Astrocyte (in vitro differentiated cells and primary cell): ENCODE results near the gene B3GALNT2. TPM values are rescaled to one million over a fixed set of nuclear protein-coding genes. Genes with fewer than 3 reads are reported as not detected.
"Not testable (repeated sequence)": the region's sequence is repeated elsewhere in the genome, so short reads cannot be mapped to it uniquely, and the experiment has no call there.

Experiments
- DNase-seq: peaks from one replicate; pipeline ENCODE4 v3.0.0-alpha.2; 2010; ENCODE audit warnings: low read depth
- FAIRE-seq: peaks from 2 replicates; lab custom pipeline; 2011; peaks lifted over from hg19 to GRCh38; lab: Jason Lieb, UNC
- H2AFZ ChIP-seq: 2 replicates; pipeline ENCODE4 v1.6.0; 2012; ENCODE audit warnings: low read depth, low read length, inconsistent platforms
- H3K27ac ChIP-seq: 2 replicates; pipeline ENCODE4 v1.5.1; 2011; ENCODE audit warnings: low read depth, low read length, inconsistent platforms
- H3K27me3 ChIP-seq: 2 replicates; pipeline ENCODE4 v1.6.0; 2011; ENCODE audit warnings: low read length, inconsistent platforms; ENCODE audit not compliant: insufficient read depth
- H3K36me3 ChIP-seq: 2 replicates; pipeline ENCODE4 v1.5.1; 2011; ENCODE audit warnings: low read length, inconsistent platforms; ENCODE audit not compliant: insufficient read depth
- H3K4me1 ChIP-seq: 2 replicates; pipeline ENCODE4 v1.5.1; 2011; ENCODE audit warnings: low read length, inconsistent platforms; ENCODE audit not compliant: insufficient read depth
- H3K4me2 ChIP-seq: 2 replicates; pipeline ENCODE4 v1.6.0; 2012; ENCODE audit warnings: low read length, inconsistent platforms
- H3K4me3 ChIP-seq: 2 replicates; pipeline ENCODE4 v1.5.1; 2011; ENCODE audit warnings: low read depth, mild to moderate bottlenecking, low read length, inconsistent platforms; ENCODE audit not compliant: insufficient read depth
- H3K79me2 ChIP-seq: 2 replicates; pipeline ENCODE4 v1.6.0; 2012; ENCODE audit warnings: mild to moderate bottlenecking, low read length, inconsistent platforms; ENCODE audit not compliant: insufficient read depth
- H3K9ac ChIP-seq: 2 replicates; pipeline ENCODE4 v1.6.0; 2012; ENCODE audit warnings: mild to moderate bottlenecking, low read length, inconsistent platforms
- H3K9me3 ChIP-seq: 2 replicates; pipeline ENCODE4 v1.5.1; 2012; ENCODE audit warnings: low read depth, mild to moderate bottlenecking, low read length, inconsistent platforms; ENCODE audit not compliant: insufficient read depth
- H4K20me1 ChIP-seq: 2 replicates; pipeline ENCODE4 v1.6.0; 2012; ENCODE audit warnings: low read length, inconsistent platforms; ENCODE audit not compliant: insufficient read depth
- H3K27ac Mint-ChIP-seq: one replicate; pipeline ENCODE4 v1.8.0; 2021; ENCODE audit warnings: mild to moderate bottlenecking, mixed read lengths; ENCODE audit not compliant: unreplicated experiment
- H3K27me3 Mint-ChIP-seq: one replicate; pipeline ENCODE4 v1.8.0; 2021; ENCODE audit warnings: low read depth, mixed read lengths; ENCODE audit not compliant: unreplicated experiment
- H3K36me3 Mint-ChIP-seq: one replicate; pipeline ENCODE4 v1.8.0; 2021; ENCODE audit warnings: low read depth, mixed read lengths; ENCODE audit not compliant: unreplicated experiment
- H3K4me1 Mint-ChIP-seq: one replicate; pipeline ENCODE4 v1.8.0; 2021; ENCODE audit warnings: low read depth, mixed read lengths; ENCODE audit not compliant: unreplicated experiment
- H3K4me3 Mint-ChIP-seq: one replicate; pipeline ENCODE4 v1.8.0; 2021; ENCODE audit warnings: mild to moderate bottlenecking, moderate library complexity, mixed read lengths; ENCODE audit not compliant: unreplicated experiment
- H3K9me3 Mint-ChIP-seq: one replicate; pipeline ENCODE4 v1.8.0; 2021; ENCODE audit warnings: mild to moderate bottlenecking, mixed read lengths; ENCODE audit not compliant: unreplicated experiment
- CTCF ChIP-seq: IDR thresholded peaks from 2 replicates; pipeline ENCODE4 v1.5.1; 2011; ENCODE audit warnings: low read depth, mild to moderate bottlenecking, inconsistent platforms, low read length, moderate library complexity; ENCODE audit not compliant: insufficient read depth
- EZH2 ChIP-seq: IDR thresholded peaks from 2 replicates; pipeline ENCODE4 v1.6.1; 2012; ENCODE audit warnings: mild to moderate bottlenecking, low read length, inconsistent platforms; ENCODE audit not compliant: insufficient read depth
- total RNA-seq: library from RNA; stranded (reverse); gene quantifications from 2 replicates; pipeline ENCODE4 v1.2.1, GENCODE V29; 2021

B3GALNT2 gene
- total RNA-seq, 1 donor from 2014 or later, result 40.5 TPM

GRCh38 chr1:235468004-235468403 lies 36.2 kb downstream of the B3GALNT2 start:
- Histone ChIP-seq H3K4me1 (peaks cover 11% of the 10 kb centered on the region), H3K9me3 (no peaks in the 10 kb centered on the region), H2AFZ (no peak overlapping the region), H3K9ac (no peak overlapping the region), H3K4me3 (no peak overlapping the region), H3K27me3 (no peaks in the 10 kb centered on the region), H3K79me2 (no peaks in the 10 kb centered on the region), H4K20me1 (no peaks in the 10 kb centered on the region), H3K36me3 (peaks cover 3% of the 10 kb centered on the region), H3K27ac (peak overlapping the region; percentile 27), H3K4me2 (no peak overlapping the region)
- Mint-ChIP-seq H3K9me3 (no peaks in the 10 kb centered on the region), H3K36me3 (peaks cover 5% of the 10 kb centered on the region), H3K4me1 (peaks cover 6% of the 10 kb centered on the region), H3K27ac (peak overlapping the region; percentile 62), H3K27me3 (no peaks in the 10 kb centered on the region), H3K4me3 (no peak overlapping the region)
- TF ChIP-seq EZH2 (no peak), CTCF (no peak)
- DNase-seq, result peak; percentile 18
- FAIRE-seq, result no peak

GRCh38 chr1:235465066-235465465 lies 39.2 kb downstream of the B3GALNT2 start:
- Histone ChIP-seq H3K27me3 (no peaks in the 10 kb centered on the region), H3K4me3 (no peak overlapping the region), H3K9ac (no peak overlapping the region), H3K4me1 (peaks cover 11% of the 10 kb centered on the region), H3K36me3 (peaks cover 3% of the 10 kb centered on the region), H3K79me2 (no peaks in the 10 kb centered on the region), H3K4me2 (no peak overlapping the region), H2AFZ (no peak overlapping the region), H3K27ac (no peak overlapping the region), H4K20me1 (no peaks in the 10 kb centered on the region), H3K9me3 (no peaks in the 10 kb centered on the region)
- no peak overlapping the region for H3K27ac Mint-ChIP-seq
- no peak for TF ChIP-seq EZH2
- TF ChIP-seq CTCF, result no peak
- H3K9me3 Mint-ChIP-seq, result no peaks in the 10 kb centered on the region
- FAIRE-seq (no peak), DNase-seq (no peak)
- H3K4me1 Mint-ChIP-seq, result peaks cover 6% of the 10 kb centered on the region
- peaks cover 5% of the 10 kb centered on the region for H3K36me3 Mint-ChIP-seq
- H3K27me3 Mint-ChIP-seq, result no peaks in the 10 kb centered on the region
- H3K4me3 Mint-ChIP-seq, result no peak overlapping the region

- not testable (repeated sequence) for H3K27me3 ChIP-seq, H3K4me2 ChIP-seq, H2AFZ ChIP-seq, H3K4me1 ChIP-seq, H3K4me3 Mint-ChIP-seq, H3K27me3 Mint-ChIP-seq, H3K36me3 Mint-ChIP-seq, H3K9me3 ChIP-seq, H3K4me3 ChIP-seq, H3K36me3 ChIP-seq, DNase-seq, FAIRE-seq, H3K27ac Mint-ChIP-seq, H3K9me3 Mint-ChIP-seq, H4K20me1 ChIP-seq, H3K9ac ChIP-seq, H3K79me2 ChIP-seq, H3K4me1 Mint-ChIP-seq, H3K27ac ChIP-seq
These were observed 41.4 kb downstream of the B3GALNT2 start for GRCh38 chr1:235462832-235463231.
